ENCODE measurements around the gene HTR2B.
A peak's percentile ranks its signal among the peaks of the same experiment; 100 is the strongest.

HTR2B gene

DNA sequence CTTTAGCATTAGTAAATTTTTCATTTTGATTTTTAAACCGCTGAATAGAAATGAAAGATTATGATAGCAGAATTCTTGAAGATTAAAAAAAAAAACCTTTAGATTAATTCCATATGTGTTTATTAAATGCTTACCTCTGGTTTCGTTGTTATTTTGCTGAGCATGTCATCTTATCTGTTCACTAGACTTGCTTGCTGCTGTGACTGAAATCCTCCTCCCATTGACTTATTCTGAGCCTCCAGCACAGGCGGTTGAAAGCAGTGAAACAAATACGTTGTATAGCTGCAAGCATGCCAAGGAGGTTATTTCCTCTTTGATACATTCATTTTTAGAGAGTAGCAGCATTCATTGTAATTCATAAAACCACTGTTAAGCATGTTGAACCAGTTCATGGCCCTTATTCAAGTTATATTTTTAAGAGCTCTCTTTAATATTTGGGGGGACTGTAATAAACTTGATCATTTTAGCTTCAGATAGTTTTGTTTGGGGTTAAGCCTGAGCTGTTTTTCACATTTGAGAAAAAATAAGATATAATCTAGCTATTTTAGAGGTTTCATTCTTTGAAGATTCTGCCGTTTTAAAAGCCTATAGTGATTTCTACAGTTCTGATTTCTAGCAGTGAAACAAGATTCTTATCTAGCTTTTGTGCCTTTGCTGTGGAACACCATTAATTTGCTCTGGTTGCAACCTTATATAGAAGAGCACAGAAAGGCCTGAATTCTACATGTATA is at the start of gene HTR2B:
HTR2B (minus strand) TSS at position 205 of the 731 bp plus-strand sequence. CDS start 1,278 bp downstream, outside the sequence.
- TF ChIP-seq POLR2A (IDR thresholded peaks at IDR 0.05; ENCODE audit: low read depth, low read length) = no peak
- DNase-seq (ENCODE audit: insufficient read length, low spot score) = no peak
- no peak for FAIRE-seq

DNA sequence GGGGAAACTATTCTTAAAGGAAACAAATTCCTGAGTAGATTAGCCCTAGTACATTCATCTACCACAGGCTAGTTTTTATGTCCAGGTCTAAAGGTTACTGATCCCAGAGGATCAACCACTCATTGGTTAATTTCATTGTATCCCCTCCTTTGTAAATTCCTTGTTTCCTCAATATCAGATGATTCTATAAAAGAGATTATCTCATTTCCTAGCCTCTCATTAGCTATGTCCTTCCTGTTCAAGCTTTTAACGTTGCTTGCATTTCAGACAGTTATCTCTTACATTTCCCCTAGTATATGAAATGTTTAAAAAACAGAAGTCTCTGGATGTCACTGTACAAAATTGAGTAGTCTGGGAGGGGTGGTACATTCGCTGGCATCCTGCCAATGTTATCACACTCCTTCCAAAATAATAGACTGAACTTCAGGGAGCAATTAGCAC is 49.4 kb upstream of the HTR2B start:
- FAIRE-seq (no peak), DNase-seq (ENCODE audit: insufficient read length, low spot score) (no peak)
- no peak for TF ChIP-seq POLR2A (IDR thresholded peaks at IDR 0.05; ENCODE audit: low read depth, low read length)

DNA sequence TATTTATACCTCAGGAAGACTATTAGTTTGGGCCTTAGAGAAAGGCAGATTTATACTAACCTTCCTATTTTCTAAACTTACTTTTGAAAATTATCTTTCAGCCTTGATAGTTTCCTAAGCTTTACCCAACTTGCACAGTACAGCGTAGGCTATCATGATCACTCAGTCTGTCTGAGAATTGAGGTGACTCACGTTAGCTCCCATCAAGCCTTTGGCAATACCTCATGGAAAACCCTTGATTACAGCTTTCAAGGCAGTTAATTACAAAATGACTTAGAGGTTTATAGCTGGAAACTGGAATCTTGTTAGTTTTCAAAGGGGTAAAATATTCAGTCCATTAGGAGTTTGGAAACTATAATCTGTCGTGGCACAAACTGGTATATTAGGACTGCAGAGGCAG is 47.2 kb upstream of the HTR2B start:
- FAIRE-seq = no peak
- no peak for TF ChIP-seq POLR2A (IDR thresholded peaks at IDR 0.05; ENCODE audit: low read depth, low read length)
- DNase-seq (ENCODE audit: insufficient read length, low spot score) = no peak

DNA sequence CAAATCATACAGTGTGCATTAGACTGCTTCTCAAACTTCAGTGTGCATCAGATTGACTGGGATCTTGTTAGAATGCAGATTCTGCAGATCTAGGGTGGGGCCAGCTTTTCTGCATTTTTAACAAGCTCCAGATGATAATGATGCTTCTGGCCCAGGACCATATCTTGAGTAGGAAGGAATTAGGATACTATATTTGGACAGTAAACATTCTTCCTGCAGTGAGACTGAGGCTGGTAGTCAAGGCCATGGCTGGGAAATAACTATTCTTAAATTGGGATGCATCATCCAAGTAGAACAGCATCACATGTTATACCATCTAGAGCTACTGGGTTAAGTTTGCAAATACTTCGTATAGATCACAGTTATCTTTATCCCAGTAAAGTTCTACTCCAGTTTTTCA is 45.2 kb upstream of the HTR2B start:
- FAIRE-seq = no peak

DNA sequence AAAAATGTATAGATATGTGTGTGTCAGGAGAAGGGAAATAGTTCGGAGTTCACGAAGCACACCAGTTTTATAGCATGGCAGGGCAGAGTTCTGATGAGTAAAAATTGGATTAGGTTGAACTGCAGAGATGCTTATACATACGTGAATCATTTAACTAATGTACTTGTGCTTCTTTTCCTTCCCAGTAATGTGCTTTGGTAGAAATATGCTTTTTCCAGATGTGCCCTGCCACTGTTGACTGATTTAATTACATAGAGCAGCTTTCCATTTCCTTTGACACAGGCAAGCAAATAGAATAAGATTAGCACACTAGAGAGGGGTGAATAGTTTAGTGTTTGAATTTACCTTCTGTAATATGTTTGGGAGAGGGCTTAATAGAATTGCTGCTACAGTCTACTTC is 44.6 kb upstream of the HTR2B start:
- no peak for FAIRE-seq
- TF ChIP-seq POLR2A (IDR thresholded peaks at IDR 0.05; ENCODE audit: low read depth, low read length) = no peak
- no peak for DNase-seq (ENCODE audit: insufficient read length, low spot score)

More for the DNA sequence above, 45.2 kb upstream of the HTR2B start:
- TF ChIP-seq POLR2A (IDR thresholded peaks at IDR 0.05; ENCODE audit: low read depth, low read length) = no peak
- DNase-seq (ENCODE audit: insufficient read length, low spot score) = no peak

GRCh38 chr2:231168460-231169139 is 43.8 kb upstream of the HTR2B start:
- FAIRE-seq (no peak), DNase-seq (ENCODE audit: insufficient read length, low spot score) (no peak)

GRCh38 chr2:231167745-231168459 is 43.1 kb upstream of the HTR2B start:
- DNase-seq (ENCODE audit: insufficient read length, low spot score) (no peak), FAIRE-seq (peak; percentile 48)
- no peak for TF ChIP-seq POLR2A (IDR thresholded peaks at IDR 0.05; ENCODE audit: low read depth, low read length)

More at GRCh38 chr2:231168460-231169139, 43.8 kb upstream of the HTR2B start:
- no peak for TF ChIP-seq POLR2A (IDR thresholded peaks at IDR 0.05; ENCODE audit: low read depth, low read length)

- FAIRE-seq (no peak), DNase-seq (ENCODE audit: insufficient read length, low spot score) (no peak)
- TF ChIP-seq POLR2A (IDR thresholded peaks at IDR 0.05; ENCODE audit: low read depth, low read length) = no peak
Observed at GRCh38 chr2:231163414-231164095, 38.7 kb upstream of the HTR2B start.

DNA sequence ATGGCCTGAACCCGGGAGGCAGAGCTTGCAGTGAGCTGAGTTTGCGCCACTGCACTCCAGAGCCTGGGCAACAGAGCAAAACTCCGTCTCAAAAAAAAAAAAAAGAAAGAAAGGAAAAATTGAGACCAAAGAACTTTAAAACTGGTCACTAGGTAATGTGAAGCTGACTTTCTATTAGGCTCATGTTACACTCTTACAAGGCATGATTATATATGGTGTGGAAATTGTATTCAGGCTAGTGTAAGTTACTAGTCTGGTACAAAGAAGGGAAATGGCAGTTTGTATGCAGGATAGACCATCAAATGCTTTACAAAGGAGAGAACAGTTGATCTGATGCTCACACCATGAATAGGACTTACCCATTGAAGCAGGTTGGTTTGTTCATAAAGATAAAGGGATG is 38.2 kb upstream of the HTR2B start:
- DNase-seq (ENCODE audit: insufficient read length, low spot score) (no peak), FAIRE-seq (peak; percentile 88)
- TF ChIP-seq POLR2A (IDR thresholded peaks at IDR 0.05; ENCODE audit: low read depth, low read length) = no peak

DNA sequence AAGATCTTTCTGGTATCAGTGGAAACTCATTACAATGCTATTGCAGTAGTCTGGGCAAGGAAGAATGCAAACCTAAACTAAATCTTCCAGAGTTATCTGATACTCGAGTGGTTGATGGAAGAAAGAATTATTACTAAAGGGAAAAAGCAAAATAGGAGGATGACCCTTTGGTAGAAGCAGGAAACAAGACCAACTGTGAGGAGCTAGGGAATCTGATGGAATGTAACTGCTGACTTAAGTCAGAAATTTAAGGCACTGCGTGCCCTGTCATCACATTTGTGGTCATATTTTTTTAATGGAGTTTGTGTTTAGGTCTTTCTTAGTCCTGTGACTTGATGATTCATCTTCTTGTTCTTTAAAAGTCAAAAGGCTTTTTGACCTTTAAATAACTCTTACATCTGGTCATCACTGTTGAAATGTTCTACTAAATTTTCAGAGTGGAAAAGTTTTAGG is 37.1 kb upstream of the HTR2B start:
- TF ChIP-seq POLR2A (IDR thresholded peaks at IDR 0.05; ENCODE audit: low read depth, low read length) = no peak
- peak; percentile 30 for DNase-seq (ENCODE audit: insufficient read length, low spot score)
- FAIRE-seq = peak; percentile 99

DNA sequence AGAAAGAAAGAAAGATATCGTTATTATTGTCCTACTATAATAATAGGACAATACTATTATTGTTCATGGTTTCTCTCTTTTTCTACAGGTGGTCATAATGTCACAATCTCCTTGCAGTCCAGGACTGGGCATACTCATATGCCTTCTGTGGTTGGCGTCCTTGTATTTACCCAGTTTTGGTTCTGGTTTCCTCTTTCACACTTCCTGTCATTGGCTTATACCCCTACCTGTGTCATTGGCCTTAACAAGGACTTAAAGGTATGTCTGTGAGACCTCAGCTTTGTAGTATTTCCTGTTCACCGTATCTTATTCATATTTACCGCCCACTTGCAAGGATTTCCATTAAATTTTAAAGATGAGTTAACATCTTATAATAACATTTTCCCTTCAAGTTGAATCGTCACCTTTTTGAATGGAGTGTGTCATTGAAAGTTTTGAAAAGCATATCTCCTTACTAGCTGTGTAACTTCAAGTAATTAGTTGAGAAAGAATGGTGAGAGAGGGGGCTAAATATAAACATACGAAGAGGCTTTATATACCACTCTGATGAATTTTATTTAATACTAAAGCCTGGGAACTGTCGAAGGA is 36.5 kb upstream of the HTR2B start:
- FAIRE-seq = no peak

GRCh38 chr2:231160701-231161100 is 35.9 kb upstream of the HTR2B start:
- DNase-seq (ENCODE audit: insufficient read length, low spot score) (no peak), FAIRE-seq (peak; percentile 62)
- no peak for TF ChIP-seq POLR2A (IDR thresholded peaks at IDR 0.05; ENCODE audit: low read depth, low read length)

More for the DNA sequence above, 36.5 kb upstream of the HTR2B start:
- TF ChIP-seq POLR2A (IDR thresholded peaks at IDR 0.05; ENCODE audit: low read depth, low read length) = no peak
- DNase-seq (ENCODE audit: insufficient read length, low spot score) = no peak

DNA sequence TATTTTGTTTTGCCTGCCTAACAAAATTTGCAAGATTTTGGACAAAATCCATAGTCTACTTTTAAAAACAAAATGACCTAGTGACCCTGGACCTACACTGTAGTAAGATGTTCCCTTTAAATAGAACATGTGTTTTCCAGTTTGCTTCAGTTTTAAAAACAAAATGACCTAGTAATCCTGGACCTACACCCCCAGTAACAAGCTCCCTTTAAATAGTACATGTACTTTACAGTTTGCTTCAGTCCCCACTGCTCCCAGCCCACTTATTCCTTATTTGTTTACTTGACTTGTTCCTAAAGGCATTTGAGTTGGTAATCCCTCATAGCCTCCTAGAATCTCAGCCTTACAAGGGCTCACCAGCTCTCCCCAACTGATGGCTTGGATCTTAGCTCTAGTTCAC is 34.5 kb upstream of the HTR2B start:
- FAIRE-seq (peak; percentile 27), DNase-seq (ENCODE audit: insufficient read length, low spot score) (no peak)

More for the DNA sequence above, 34.5 kb upstream of the HTR2B start:
- no peak for TF ChIP-seq POLR2A (IDR thresholded peaks at IDR 0.05; ENCODE audit: low read depth, low read length)
